Astrocyte (in vitro differentiated cells and primary cell): ENCODE results near the gene MIEF1. TPM values are rescaled to one million over a fixed set of nuclear protein-coding genes. Genes with fewer than 3 reads are reported as not detected.

Experiments
- DNase-seq: peaks from one replicate; pipeline ENCODE4 v3.0.0-alpha.2; 2010; ENCODE audit warnings: low read depth
- FAIRE-seq: peaks from 2 replicates; lab custom pipeline; 2011; peaks lifted over from hg19 to GRCh38; lab: Jason Lieb, UNC
- H2AFZ ChIP-seq: 2 replicates; pipeline ENCODE4 v1.6.0; 2012; ENCODE audit warnings: low read depth, low read length, inconsistent platforms
- H3K27ac ChIP-seq: 2 replicates; pipeline ENCODE4 v1.5.1; 2011; ENCODE audit warnings: low read depth, low read length, inconsistent platforms
- H3K27me3 ChIP-seq: 2 replicates; pipeline ENCODE4 v1.6.0; 2011; ENCODE audit warnings: low read length, inconsistent platforms; ENCODE audit not compliant: insufficient read depth
- H3K36me3 ChIP-seq: 2 replicates; pipeline ENCODE4 v1.5.1; 2011; ENCODE audit warnings: low read length, inconsistent platforms; ENCODE audit not compliant: insufficient read depth
- H3K4me1 ChIP-seq: 2 replicates; pipeline ENCODE4 v1.5.1; 2011; ENCODE audit warnings: low read length, inconsistent platforms; ENCODE audit not compliant: insufficient read depth
- H3K4me2 ChIP-seq: 2 replicates; pipeline ENCODE4 v1.6.0; 2012; ENCODE audit warnings: low read length, inconsistent platforms
- H3K4me3 ChIP-seq: 2 replicates; pipeline ENCODE4 v1.5.1; 2011; ENCODE audit warnings: low read depth, mild to moderate bottlenecking, low read length, inconsistent platforms; ENCODE audit not compliant: insufficient read depth
- H3K79me2 ChIP-seq: 2 replicates; pipeline ENCODE4 v1.6.0; 2012; ENCODE audit warnings: mild to moderate bottlenecking, low read length, inconsistent platforms; ENCODE audit not compliant: insufficient read depth
- H3K9ac ChIP-seq: 2 replicates; pipeline ENCODE4 v1.6.0; 2012; ENCODE audit warnings: mild to moderate bottlenecking, low read length, inconsistent platforms
- H3K9me3 ChIP-seq: 2 replicates; pipeline ENCODE4 v1.5.1; 2012; ENCODE audit warnings: low read depth, mild to moderate bottlenecking, low read length, inconsistent platforms; ENCODE audit not compliant: insufficient read depth
- H4K20me1 ChIP-seq: 2 replicates; pipeline ENCODE4 v1.6.0; 2012; ENCODE audit warnings: low read length, inconsistent platforms; ENCODE audit not compliant: insufficient read depth
- H3K27ac Mint-ChIP-seq: one replicate; pipeline ENCODE4 v1.8.0; 2021; ENCODE audit warnings: mild to moderate bottlenecking, mixed read lengths; ENCODE audit not compliant: unreplicated experiment
- H3K27me3 Mint-ChIP-seq: one replicate; pipeline ENCODE4 v1.8.0; 2021; ENCODE audit warnings: low read depth, mixed read lengths; ENCODE audit not compliant: unreplicated experiment
- H3K36me3 Mint-ChIP-seq: one replicate; pipeline ENCODE4 v1.8.0; 2021; ENCODE audit warnings: low read depth, mixed read lengths; ENCODE audit not compliant: unreplicated experiment
- H3K4me1 Mint-ChIP-seq: one replicate; pipeline ENCODE4 v1.8.0; 2021; ENCODE audit warnings: low read depth, mixed read lengths; ENCODE audit not compliant: unreplicated experiment
- H3K4me3 Mint-ChIP-seq: one replicate; pipeline ENCODE4 v1.8.0; 2021; ENCODE audit warnings: mild to moderate bottlenecking, moderate library complexity, mixed read lengths; ENCODE audit not compliant: unreplicated experiment
- H3K9me3 Mint-ChIP-seq: one replicate; pipeline ENCODE4 v1.8.0; 2021; ENCODE audit warnings: mild to moderate bottlenecking, mixed read lengths; ENCODE audit not compliant: unreplicated experiment
- EZH2 ChIP-seq: IDR thresholded peaks from 2 replicates; pipeline ENCODE4 v1.6.1; 2012; ENCODE audit warnings: mild to moderate bottlenecking, low read length, inconsistent platforms; ENCODE audit not compliant: insufficient read depth
- total RNA-seq: library from RNA; stranded (reverse); gene quantifications from 2 replicates; pipeline ENCODE4 v1.2.1, GENCODE V29; 2021
- TF ChIP-seq, protein P1 (sequence below): IDR thresholded peaks from 2 replicates; pipeline ENCODE4 v1.5.1; 2011; ENCODE audit warnings: low read depth, mild to moderate bottlenecking, inconsistent platforms, low read length, moderate library complexity; ENCODE audit not compliant: insufficient read depth

The MIEF1 gene
- total RNA-seq, 1 donor from 2014 or later = 35.6 TPM

DNA sequence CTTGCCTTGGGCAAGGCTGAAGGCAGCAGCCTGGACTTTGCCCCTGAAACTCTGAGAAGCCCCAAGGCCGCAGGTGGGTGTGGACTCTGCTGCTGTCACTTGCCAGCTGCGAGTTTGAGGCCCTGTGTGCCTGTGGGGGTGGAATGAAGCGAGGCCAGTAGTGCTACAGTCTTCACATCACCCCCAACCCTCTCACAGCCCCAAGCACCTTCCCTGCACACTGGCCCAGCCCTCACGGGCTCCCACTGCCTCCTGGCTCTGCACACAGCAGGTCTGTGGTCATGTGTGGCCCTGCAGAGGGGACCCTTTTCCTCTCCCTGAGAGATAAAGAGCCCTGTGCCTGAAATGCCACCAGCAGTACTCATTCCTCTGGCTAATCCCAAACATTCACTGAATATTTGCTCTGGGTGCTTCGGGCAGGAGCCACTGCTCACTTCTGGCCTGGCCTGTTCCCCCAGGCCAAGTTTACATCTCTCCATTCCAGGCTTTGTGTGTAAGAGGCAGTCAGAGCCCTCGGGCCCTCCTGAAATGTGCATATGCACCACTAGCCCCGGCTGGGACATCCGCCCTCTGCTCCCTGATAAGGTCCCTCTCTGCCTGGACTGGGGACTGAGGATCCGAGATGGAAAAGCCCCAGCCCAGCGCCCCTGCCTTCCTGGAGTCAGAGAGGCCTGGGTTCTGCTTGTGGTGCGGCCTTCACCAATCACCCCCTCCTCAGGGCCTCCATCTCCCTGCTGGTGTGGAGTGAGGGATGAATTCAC is 27.6 kb upstream of the MIEF1 start:
- Mint-ChIP-seq H3K27me3 (no peaks in the 10 kb centered on the region), H3K9me3 (no peaks in the 10 kb centered on the region), H3K36me3 (no peaks in the 10 kb centered on the region), H3K4me1 (peaks cover 44% of the 10 kb centered on the region), H3K4me3 (no peak overlapping the region), H3K27ac (no peak overlapping the region)
- FAIRE-seq = no peak
- no peak for DNase-seq
- Histone ChIP-seq H3K27me3 (peaks cover 2% of the 10 kb centered on the region), H3K27ac (no peak overlapping the region), H2AFZ (no peak overlapping the region), H3K79me2 (no peaks in the 10 kb centered on the region), H4K20me1 (no peaks in the 10 kb centered on the region), H3K4me2 (no peak overlapping the region), H3K36me3 (no peaks in the 10 kb centered on the region), H3K9me3 (no peaks in the 10 kb centered on the region), H3K9ac (no peak overlapping the region), H3K4me3 (no peak overlapping the region), H3K4me1 (peaks cover 20% of the 10 kb centered on the region)
- TF ChIP-seq EZH2 = no peak
- TF ChIP-seq, protein P1, sequence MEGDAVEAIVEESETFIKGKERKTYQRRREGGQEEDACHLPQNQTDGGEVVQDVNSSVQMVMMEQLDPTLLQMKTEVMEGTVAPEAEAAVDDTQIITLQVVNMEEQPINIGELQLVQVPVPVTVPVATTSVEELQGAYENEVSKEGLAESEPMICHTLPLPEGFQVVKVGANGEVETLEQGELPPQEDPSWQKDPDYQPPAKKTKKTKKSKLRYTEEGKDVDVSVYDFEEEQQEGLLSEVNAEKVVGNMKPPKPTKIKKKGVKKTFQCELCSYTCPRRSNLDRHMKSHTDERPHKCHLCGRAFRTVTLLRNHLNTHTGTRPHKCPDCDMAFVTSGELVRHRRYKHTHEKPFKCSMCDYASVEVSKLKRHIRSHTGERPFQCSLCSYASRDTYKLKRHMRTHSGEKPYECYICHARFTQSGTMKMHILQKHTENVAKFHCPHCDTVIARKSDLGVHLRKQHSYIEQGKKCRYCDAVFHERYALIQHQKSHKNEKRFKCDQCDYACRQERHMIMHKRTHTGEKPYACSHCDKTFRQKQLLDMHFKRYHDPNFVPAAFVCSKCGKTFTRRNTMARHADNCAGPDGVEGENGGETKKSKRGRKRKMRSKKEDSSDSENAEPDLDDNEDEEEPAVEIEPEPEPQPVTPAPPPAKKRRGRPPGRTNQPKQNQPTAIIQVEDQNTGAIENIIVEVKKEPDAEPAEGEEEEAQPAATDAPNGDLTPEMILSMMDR = no peak

DNA sequence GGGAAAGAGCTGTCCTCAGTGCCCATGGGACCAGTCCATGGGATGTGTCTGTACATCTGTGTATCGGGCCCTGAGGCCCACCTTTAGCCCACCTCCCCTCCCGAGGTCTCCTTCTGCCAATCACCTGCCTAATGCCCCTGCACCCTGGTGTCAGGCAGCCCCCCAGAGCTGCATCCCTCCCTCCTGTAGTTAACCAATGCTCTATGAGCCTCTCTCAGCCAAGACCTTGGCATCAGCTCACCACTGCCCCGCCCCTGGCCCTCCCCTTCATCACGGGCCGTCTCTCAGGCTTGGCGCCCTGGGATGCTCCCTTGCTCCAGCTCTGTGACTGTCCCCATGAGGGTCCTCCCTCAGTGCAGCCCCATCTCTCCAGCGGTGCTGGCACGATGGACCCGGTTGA is 26.8 kb upstream of the MIEF1 start:
- Histone ChIP-seq H3K9me3 (no peaks in the 10 kb centered on the region), H3K79me2 (no peaks in the 10 kb centered on the region), H2AFZ (no peak overlapping the region), H3K4me1 (peaks cover 20% of the 10 kb centered on the region), H4K20me1 (no peaks in the 10 kb centered on the region), H3K4me3 (no peak overlapping the region), H3K9ac (no peak overlapping the region), H3K27me3 (peaks cover 2% of the 10 kb centered on the region), H3K27ac (no peak overlapping the region), H3K36me3 (no peaks in the 10 kb centered on the region), H3K4me2 (no peak overlapping the region)
- no peak for FAIRE-seq
- Mint-ChIP-seq H3K36me3 (no peaks in the 10 kb centered on the region), H3K9me3 (no peaks in the 10 kb centered on the region), H3K27ac (peak overlapping the region; percentile 53), H3K4me1 (peaks cover 39% of the 10 kb centered on the region), H3K4me3 (no peak overlapping the region), H3K27me3 (no peaks in the 10 kb centered on the region)
- TF ChIP-seq EZH2 = no peak
- TF ChIP-seq, protein P1 = no peak
- DNase-seq = no peak

DNA sequence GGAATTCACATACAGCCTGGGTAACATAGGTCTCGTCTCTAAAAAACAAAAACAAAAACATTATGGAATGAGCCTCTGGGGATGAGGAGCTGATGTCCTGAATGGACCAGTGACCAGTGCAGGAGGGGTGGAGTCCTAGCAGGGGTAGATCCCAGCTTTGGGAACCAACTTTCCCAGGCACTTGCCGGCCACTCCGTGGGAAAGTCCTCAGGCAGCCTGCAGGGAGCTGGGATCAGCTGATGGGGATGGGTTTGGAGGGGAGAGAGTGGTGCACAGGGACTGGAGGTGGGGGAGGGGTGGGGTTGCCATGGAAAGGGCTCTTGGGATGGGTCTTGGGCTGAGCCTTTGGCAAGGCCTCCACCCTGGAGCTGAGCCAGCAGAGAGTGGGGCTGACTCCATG is 26.2 kb upstream of the MIEF1 start:
- DNase-seq = no peak
- H3K9me3 ChIP-seq = no peaks in the 10 kb centered on the region
- H3K27ac Mint-ChIP-seq = no peak overlapping the region

More for the DNA sequence above, 26.2 kb upstream of the MIEF1 start:
- Histone ChIP-seq H3K4me1 (peaks cover 20% of the 10 kb centered on the region), H3K4me2 (no peak overlapping the region), H4K20me1 (no peaks in the 10 kb centered on the region), H3K4me3 (no peak overlapping the region), H2AFZ (no peak overlapping the region), H3K79me2 (no peaks in the 10 kb centered on the region), H3K27me3 (peaks cover 2% of the 10 kb centered on the region), H3K27ac (no peak overlapping the region), H3K9ac (no peak overlapping the region), H3K36me3 (no peaks in the 10 kb centered on the region)
- H3K4me3 Mint-ChIP-seq = no peak overlapping the region
- TF ChIP-seq, protein P1 = no peak
- TF ChIP-seq EZH2 = no peak
- H3K36me3 Mint-ChIP-seq = no peaks in the 10 kb centered on the region
- peaks cover under 1% of the 10 kb centered on the region for H3K9me3 Mint-ChIP-seq
- peaks cover 2% of the 10 kb centered on the region for H3K27me3 Mint-ChIP-seq
- H3K4me1 Mint-ChIP-seq = peaks cover 35% of the 10 kb centered on the region
- FAIRE-seq = no peak
